WTC11 (cell line): ENCODE results near the gene IGSF9B. TPM values are rescaled to one million over a fixed set of nuclear protein-coding genes. Genes with fewer than 3 reads are reported as not detected.

ENCODE experiments used
- ATAC-seq: fragments of 200-7000 bp; cut with Tn5 transposase; 2 replicates; pipeline ENCODE4 v1.10.0; 2021; ENCODE audit warnings: mild to moderate bottlenecking, moderate library complexity
- CTCF ChIA-PET: fragments of 300-600 bp; sonication (Branson Sonifier 250); formaldehyde crosslinking; loops from one replicate; lab custom pipeline; 2021; ENCODE audit warnings: antibody characterized with exemption; lab: Charles Lee
- POLR2A ChIA-PET: fragments of 350-600 bp; sonication (Branson Sonifier 250); formaldehyde crosslinking; loops from one replicate; lab custom pipeline; 2021; ENCODE audit warnings: antibody characterized with exemption; lab: Charles Lee
- DNase-seq: peaks from one replicate; pipeline ENCODE4 v3.0.0; 2021; ENCODE audit warnings: low spot score
- H3K27ac Mint-ChIP-seq: 2 replicates; pipeline ENCODE4 v1.8.0; 2021; ENCODE audit warnings: mixed read lengths
- H3K27me3 Mint-ChIP-seq: 2 replicates; pipeline ENCODE4 v1.8.0; 2021; ENCODE audit warnings: low read depth, mild to moderate bottlenecking, moderate library complexity, mixed read lengths
- H3K36me3 Mint-ChIP-seq: 2 replicates; pipeline ENCODE4 v1.8.0; 2021; ENCODE audit warnings: mixed read lengths
- H3K4me1 Mint-ChIP-seq: 2 replicates; pipeline ENCODE4 v1.8.0; 2022; ENCODE audit warnings: mixed read lengths
- H3K4me3 Mint-ChIP-seq: 2 replicates; pipeline ENCODE4 v1.8.0; 2021; ENCODE audit warnings: mild to moderate bottlenecking, moderate library complexity, mixed read lengths
- H3K9me3 Mint-ChIP-seq: 2 replicates; pipeline ENCODE4 v1.8.0; 2021; ENCODE audit warnings: mixed read lengths
- AFF4 ChIP-seq: sonication (generic); formaldehyde crosslinking; IDR thresholded peaks from 2 replicates; pipeline ENCODE4 v1.8.1; 2023; ENCODE audit warnings: mild to moderate bottlenecking, missing genetic modification reagents, borderline replicate concordance
- ATF1 ChIP-seq: sonication (generic); formaldehyde crosslinking; IDR thresholded peaks from 2 replicates; pipeline ENCODE4 v1.8.1; 2023; ENCODE audit warnings: mild to moderate bottlenecking, moderate library complexity, missing genetic modification reagents
- ATF6 ChIP-seq: sonication (generic); formaldehyde crosslinking; IDR thresholded peaks from 2 replicates; pipeline ENCODE4 v1.8.1; 2023; ENCODE audit warnings: mild to moderate bottlenecking, missing genetic modification reagents
- CBFB ChIP-seq: sonication (generic); formaldehyde crosslinking; IDR thresholded peaks from 2 replicates; pipeline ENCODE4 v1.8.1; 2022; ENCODE audit warnings: mild to moderate bottlenecking, low read depth, missing genetic modification reagents
- CREB1 ChIP-seq: sonication (generic); formaldehyde crosslinking; IDR thresholded peaks from 2 replicates; pipeline ENCODE4 v1.8.0; 2023; ENCODE audit warnings: mild to moderate bottlenecking, missing genetic modification reagents
- E2F1 ChIP-seq: sonication (generic); formaldehyde crosslinking; IDR thresholded peaks from 2 replicates; pipeline ENCODE4 v1.8.0; 2022; ENCODE audit warnings: mild to moderate bottlenecking, missing genetic modification reagents
- E2F4 ChIP-seq: sonication (generic); formaldehyde crosslinking; IDR thresholded peaks from 2 replicates; pipeline ENCODE4 v1.8.1; 2022; ENCODE audit warnings: low read depth, mild to moderate bottlenecking, moderate library complexity, missing genetic modification reagents, borderline replicate concordance
- EMX1 ChIP-seq: fragments of 250-450 bp; sonication (Bioruptor Pico); IDR thresholded peaks from 2 replicates; pipeline ENCODE4 v1.8.0; 2021; ENCODE audit warnings: mild to moderate bottlenecking
- ESRRA ChIP-seq: sonication (generic); formaldehyde crosslinking; IDR thresholded peaks from 2 replicates; pipeline ENCODE4 v1.8.1; 2022; ENCODE audit warnings: mild to moderate bottlenecking, missing genetic modification reagents, borderline replicate concordance
- FOXK1 ChIP-seq: sonication (generic); formaldehyde crosslinking; IDR thresholded peaks from 2 replicates; pipeline ENCODE4 v1.8.0; 2022; ENCODE audit warnings: mild to moderate bottlenecking, moderate library complexity, missing genetic modification reagents
- JUN ChIP-seq: sonication (generic); formaldehyde crosslinking; IDR thresholded peaks from 2 replicates; pipeline ENCODE4 v1.8.0; 2023; ENCODE audit warnings: mild to moderate bottlenecking, missing genetic modification reagents
- MYBL2 ChIP-seq: sonication (generic); formaldehyde crosslinking; IDR thresholded peaks from 2 replicates; pipeline ENCODE4 v1.8.1; 2023; ENCODE audit warnings: mild to moderate bottlenecking, moderate library complexity, missing genetic modification reagents
- NFE2L1 ChIP-seq: sonication (generic); formaldehyde crosslinking; IDR thresholded peaks from 2 replicates; pipeline ENCODE4 v1.8.1; 2023; ENCODE audit warnings: missing genetic modification reagents
- NR1H2 ChIP-seq: sonication (generic); formaldehyde crosslinking; IDR thresholded peaks from 2 replicates; pipeline ENCODE4 v1.9.0; 2021; ENCODE audit warnings: mild to moderate bottlenecking, moderate library complexity, missing genetic modification reagents
- NR3C1 ChIP-seq: sonication (generic); formaldehyde crosslinking; conservative IDR thresholded peaks from 2 replicates; pipeline ENCODE4 v1.8.1; 2023; ENCODE audit warnings: low read depth, mild to moderate bottlenecking, missing genetic modification reagents
- SMAD3 ChIP-seq: sonication (generic); formaldehyde crosslinking; IDR thresholded peaks from 2 replicates; pipeline ENCODE4 v1.8.0; 2022; ENCODE audit warnings: missing genetic modification reagents, mild to moderate bottlenecking, borderline replicate concordance
- SMAD4 ChIP-seq: sonication (generic); formaldehyde crosslinking; IDR thresholded peaks from 2 replicates; pipeline ENCODE4 v1.8.0; 2022; ENCODE audit warnings: mild to moderate bottlenecking, missing genetic modification reagents
- TEAD1 ChIP-seq: sonication (generic); formaldehyde crosslinking; IDR thresholded peaks from 2 replicates; pipeline ENCODE4 v1.8.0; 2022; ENCODE audit warnings: mild to moderate bottlenecking, missing genetic modification reagents
- TP53 ChIP-seq: sonication (generic); formaldehyde crosslinking; IDR thresholded peaks from 2 replicates; pipeline ENCODE4 v1.8.1; 2023; ENCODE audit warnings: mild to moderate bottlenecking, missing genetic modification reagents
- ZNF121 ChIP-seq: sonication (generic); formaldehyde crosslinking; IDR thresholded peaks from 2 replicates; pipeline ENCODE4 v1.8.0; 2023; ENCODE audit warnings: missing genetic modification reagents
- ZNF396 ChIP-seq: fragments of 250-450 bp; sonication (Bioruptor Pico); IDR thresholded peaks from 2 replicates; pipeline ENCODE4 v1.8.0; 2021; ENCODE audit warnings: mild to moderate bottlenecking, moderate library complexity, borderline replicate concordance
- ZNF423 ChIP-seq: fragments of 250-450 bp; sonication (Bioruptor Pico); IDR thresholded peaks from 2 replicates; pipeline ENCODE4 v2.1.2; 2022; ENCODE audit warnings: mild to moderate bottlenecking, moderate library complexity
- ZNF512 ChIP-seq: sonication (generic); formaldehyde crosslinking; IDR thresholded peaks from 2 replicates; pipeline ENCODE4 v1.8.1; 2022; ENCODE audit warnings: missing genetic modification reagents, borderline replicate concordance
- ZNF671 ChIP-seq: fragments of 250-450 bp; sonication (Bioruptor Pico); IDR thresholded peaks from 2 replicates; pipeline ENCODE4 v1.8.0; 2021; ENCODE audit warnings: mild to moderate bottlenecking
- ZSCAN18 ChIP-seq: fragments of 250-450 bp; sonication (Bioruptor Pico); IDR thresholded peaks from 2 replicates; pipeline ENCODE4 v2.1.2; 2022; ENCODE audit warnings: mild to moderate bottlenecking, moderate library complexity
- total RNA-seq: library from RNA; stranded (reverse); gene quantifications from 3 replicates; pipeline ENCODE4 v1.2.3, GENCODE V29; 2021

Gene IGSF9B
- total RNA-seq, 1 experiment from 2014 or later = 52.7 TPM

GRCh38 chr11:133892584-133893380, 64.0 kb downstream of the IGSF9B start:
- Mint-ChIP-seq H3K9me3 (no peaks in the 10 kb centered on the region), H3K4me1 (peaks cover 23% of the 10 kb centered on the region), H3K27me3 (no peaks in the 10 kb centered on the region), H3K4me3 (no peak overlapping the region), H3K27ac (no peak overlapping the region), H3K36me3 (peaks cover 8% of the 10 kb centered on the region)
- TF ChIP-seq ZNF512 (CRISPR knock-in tag) (no peak), NFE2L1 (no peak), CREB1 (CRISPR knock-in tag) (no peak), MYBL2 (CRISPR knock-in tag) (no peak), E2F1 (no peak), ESRRA (CRISPR knock-in tag) (no peak)
- no peak for ATAC-seq
- ChIA-PET POLR2A (no interaction called here), CTCF (interaction anchor here (1.5 kb wide), 1 partner anchor 157 kb away, joined by 4 read pairs; no protein-coding TSS in a partner anchor)
- DNase-seq = no peak

- H3K4me1 Mint-ChIP-seq = peaks cover 23% of the 10 kb centered on the region
- H3K27ac Mint-ChIP-seq = no peak overlapping the region
- ChIA-PET POLR2A (no interaction called here), CTCF (interaction anchor here (1.5 kb wide), 1 partner anchor 158 kb away, joined by 4 read pairs; no protein-coding TSS in a partner anchor)
- ATAC-seq = no peak
- no peak for DNase-seq
- 0 out of 2 replicates have a peak, but pooled peaks cover 2% of the 10 kb centered on the region for H3K9me3 Mint-ChIP-seq
- no peak for TF ChIP-seq E2F4 (CRISPR knock-in tag)
- no peak for TF ChIP-seq ZSCAN18 (CRISPR knock-in tag)
- no peak for TF ChIP-seq NR1H2 (CRISPR knock-in tag)
- no peak for TF ChIP-seq ZNF423
- no peak for TF ChIP-seq TEAD1 (CRISPR knock-in tag)
- no peak for TF ChIP-seq ATF6 (CRISPR knock-in tag)
- TF ChIP-seq NR3C1 (CRISPR knock-in tag) = no peak
- TF ChIP-seq AFF4 = no peak
- no peak for TF ChIP-seq EMX1
- TF ChIP-seq JUN (CRISPR knock-in tag) = no peak
- TF ChIP-seq ZNF396 (CRISPR knock-in tag) = no peak
- no peak for TF ChIP-seq CBFB (CRISPR knock-in tag)
- TF ChIP-seq ZNF671 (CRISPR knock-in tag) = no peak
- TF ChIP-seq SMAD4 (CRISPR knock-in tag) = no peak
- TF ChIP-seq SMAD3 (CRISPR knock-in tag) = no peak
- TF ChIP-seq FOXK1 (CRISPR knock-in tag) = no peak
- TF ChIP-seq ZNF121 (CRISPR knock-in tag) = no peak
- no peak for TF ChIP-seq TP53
- TF ChIP-seq ATF1 = no peak
- H3K4me3 Mint-ChIP-seq = no peak overlapping the region
- H3K36me3 Mint-ChIP-seq = peaks cover 6% of the 10 kb centered on the region
- H3K27me3 Mint-ChIP-seq = no peaks in the 10 kb centered on the region
Observed at GRCh38 chr11:133892126-133892525, 64.6 kb downstream of the IGSF9B start.
